K562 (cell line): ENCODE data around the gene ZNF845. TPM values are rescaled to one million over a fixed set of nuclear protein-coding genes. Genes with fewer than 3 reads are reported as not detected.
"Not testable (repeated sequence)": the region's sequence is repeated elsewhere in the genome, so short reads cannot be mapped to it uniquely, and the experiment has no call there.

Source experiments
- ATAC-seq: fragments of 200-7000 bp; cut with Tn5 transposase; 3 replicates; pipeline ENCODE4 v1.9.1; 2020; ENCODE audit warnings: moderate library complexity
- BruUV-seq: library from RNA; stranded (reverse); fragments of 400-500 nt; replicated peaks from 2 replicates; lab custom pipeline; 2021; lab: Mats Ljungman, UMichigan
- CTCF ChIA-PET: fragments of 300-600 bp; formaldehyde crosslinking; extraction: SDS; loops from one replicate; lab custom pipeline; 2021; ENCODE audit warnings: low intra/inter-chr PET ratio; lab: Yijun Ruan, JAX
- POLR2A ChIA-PET: fragments of 300-600, 350-650 bp; sonication (Branson Sonifier 250); formaldehyde crosslinking; extraction: SDS; loops from one replicate; lab custom pipeline; 2021; ENCODE audit warnings: antibody characterized with exemption, inconsistent platforms; lab: Yijun Ruan, JAX
- DNase-seq, 4 experiments: peaks; one replicate each; pipeline versions ENCODE4 v3.0.0 to v3.0.0-alpha.2; 2011 to 2018; ENCODE audit warnings: low spot score in 3 of 4, mixed read lengths in 3 of 4; ENCODE audit errors: extremely low read depth in 1 of 4
- FAIRE-seq: peaks from 2 replicates; lab custom pipeline; 2011; peaks lifted over from hg19 to GRCh38; lab: Jason Lieb, UNC
- H2AFZ ChIP-seq: 2 replicates; pipeline ENCODE4 v1.6.0; 2011; ENCODE audit warnings: low read depth, low read length, control low read depth, inconsistent platforms
- H3K27ac ChIP-seq: fragments of 200-600 bp; 3 replicates; pipeline ENCODE4 v1.8.0; 2011; ENCODE audit warnings: low read depth, mild to moderate bottlenecking, control low read depth, inconsistent platforms, low read length, moderate library complexity, mixed read lengths; ENCODE audit errors: extremely low read depth
- H3K27me3 ChIP-seq, 2 experiments: fragments of 300-600 bp in 1 of 2; 2 replicates in 1 of 2; 3 replicates in 1 of 2; pipeline versions ENCODE4 v1.6.0 to v1.8.0; 2011; ENCODE audit warnings: inconsistent platforms in 2 of 2, low read length in 2 of 2, mild to moderate bottlenecking in 1 of 2, mixed read lengths in 1 of 2, moderate library complexity in 1 of 2; ENCODE audit not compliant: control insufficient read depth in 2 of 2, insufficient read depth in 2 of 2
- H3K36me3 ChIP-seq: fragments of 300-600 bp; 3 replicates; pipeline ENCODE4 v1.8.0; 2011; ENCODE audit warnings: mild to moderate bottlenecking, low read length, inconsistent platforms; ENCODE audit not compliant: control insufficient read depth, insufficient read depth
- H3K4me1 ChIP-seq, 2 experiments: fragments of 200-600 bp in 1 of 2; replicated peaks in 1 of 2; 2 replicates in 1 of 2; 3 replicates in 1 of 2; pipeline versions ENCODE4 v1.5.1 to v1.8.0; 2011; ENCODE audit warnings: inconsistent platforms in 2 of 2, low read length in 2 of 2, mild to moderate bottlenecking in 1 of 2, mixed read lengths in 1 of 2, moderate library complexity in 1 of 2; ENCODE audit not compliant: control insufficient read depth in 2 of 2, insufficient read depth in 2 of 2
- H3K4me2 ChIP-seq: 2 replicates; pipeline ENCODE4 v1.6.1; 2011; ENCODE audit warnings: low read length, control low read depth, inconsistent platforms, mixed read lengths; ENCODE audit not compliant: insufficient read depth
- H3K4me3 ChIP-seq: fragments of 200-600 bp; sonication (generic), shearing (Covaris generic); 2 replicates; pipeline ENCODE4 v1.5.1; 2016; ENCODE audit warnings: control low read depth, inconsistent platforms
- H3K79me2 ChIP-seq: fragments of 200-600 bp; 3 replicates; pipeline ENCODE4 v1.8.0; 2011; ENCODE audit warnings: low read length, inconsistent platforms; ENCODE audit not compliant: control insufficient read depth, insufficient read depth
- H3K9ac ChIP-seq, 2 experiments: 2 replicates each; pipeline versions ENCODE4 v1.6.0 to v1.6.1; 2011; ENCODE audit warnings: low read depth in 2 of 2, low read length in 2 of 2, control low read depth in 1 of 2, inconsistent platforms in 1 of 2, mild to moderate bottlenecking in 1 of 2, mixed read lengths in 1 of 2; ENCODE audit not compliant: insufficient read depth in 1 of 2
- H3K9me1 ChIP-seq: one replicate; pipeline ENCODE4 v1.6.0; 2011; ENCODE audit warnings: inconsistent platforms, mild to moderate bottlenecking, low read length, moderate library complexity; ENCODE audit not compliant: control insufficient read depth, insufficient read depth
- H3K9me3 ChIP-seq: replicated peaks from 2 replicates; pipeline ENCODE4 v1.5.1; 2011; ENCODE audit warnings: low read depth, low read length, inconsistent platforms; ENCODE audit not compliant: control insufficient read depth, insufficient read depth
- H4K20me1 ChIP-seq: replicated peaks from 2 replicates; pipeline ENCODE4 v1.6.1; 2011; ENCODE audit warnings: low read length, inconsistent platforms, mixed read lengths; ENCODE audit not compliant: control insufficient read depth, insufficient read depth
- CBX3 ChIP-seq, 2 experiments: IDR thresholded peaks; 1 replicate in 1 of 2; 2 replicates in 1 of 2; pipeline ENCODE4 v1.6.1; 2012; ENCODE audit warnings: inconsistent platforms in 2 of 2, low read length in 2 of 2, borderline replicate concordance in 1 of 2, control low read depth in 1 of 2
- CBX5 ChIP-seq: IDR thresholded peaks from 2 replicates; pipeline ENCODE4 v1.6.1; 2014; ENCODE audit warnings: low read depth, borderline replicate concordance
- PCBP1 ChIP-seq: fragments of 200-400 bp; formaldehyde crosslinking; IDR thresholded peaks from 2 replicates; pipeline ENCODE4 v1.6.1; 2018; ENCODE audit warnings: mild to moderate bottlenecking, low read depth, low read length; ENCODE audit not compliant: poor library complexity, severe bottlenecking
- WGBS: fragments of 100-300 bp; shearing (Covaris generic); methylation state at CpG from one replicate; pipeline ENCODE4 v1.1.6; 2016; ENCODE audit warnings: low coverage, mixed read lengths; ENCODE audit not compliant: insufficient coverage; ENCODE audit errors: missing lambda C conversion rate; 5-methylcytosine and 5-hydroxymethylcytosine counted together
- in situ Hi-C: fragments of 300-500 bp; cut with MboI; formaldehyde crosslinking; loops from 4 replicates; pipeline ENCODE4 v1.15.0; 2018; ENCODE audit warnings: inconsistent platforms, mixed read lengths
- intact Hi-C: fragments of 100-400 bp; cut with micrococcal nuclease; formaldehyde crosslinking; loops from 2 replicates; pipeline ENCODE4 v1.14.2; 2022
- polyA plus RNA-seq, 8 experiments: library from polyadenylated mRNA; depleted of rRNA in 4 of 8; stranded (reverse) in 5 of 8; unstranded in 3 of 8; fragments of >200 nt; fragmentation: Nextera tagmentation in 2 of 8; fragmentation: Illumina TruSeq in 1 of 8; extraction: Ambion mirVana in 2 of 8; extraction: Trizol in 1 of 8; gene quantifications; 2 replicates each; pipeline versions ENCODE4 v1.2.1 to v1.2.3, GENCODE V29; 2011 to 2014; ENCODE audit warnings: inconsistent platforms in 1 of 8, missing spikeins in 1 of 8
- total RNA-seq, 7 experiments: library from RNA; depleted of rRNA in 6 of 7; stranded (reverse); fragments of >200 nt in 6 of 7; fragmentation: Illumina TruSeq in 2 of 7; extraction: Trizol in 2 of 7; gene quantifications; 2 replicates each; pipeline versions ENCODE4 v1.2.1 to v1.2.3, GENCODE V29; 2011 to 2021; ENCODE audit warnings: low replicate concordance in 1 of 7

Gene ZNF845
- total and polyA plus RNA-seq, 9 of the 15 experiments (the other 6 are each of a cell fraction or from before 2014, with no cell fraction given) = 1.9 to 13.2 (median 6.4) TPM

- WGBS = 1% methylated on average over 7 of the region's 7 CpGs
- FAIRE-seq = no peak
- Histone ChIP-seq H3K27ac (no peak overlapping the region), H3K9me3 (no peaks in the 10 kb centered on the region), H3K9me1 (no peaks in the 10 kb centered on the region), H4K20me1 (no peaks in the 10 kb centered on the region), H3K9ac (no peak overlapping the region), H3K79me2 (no peaks in the 10 kb centered on the region), H3K4me2 (no peak overlapping the region), H3K4me3 (no peak overlapping the region), H3K4me1 (peaks cover 0 to 4% of the 10 kb centered on the region in 2 experiments; a peak in 2 of 5 replicates), H3K27me3 (peaks cover 0 to 12% of the 10 kb centered on the region in 2 experiments; a peak in 1 of 5 replicates), H2AFZ (no peak overlapping the region), H3K36me3 (no peaks in the 10 kb centered on the region)
- intact Hi-C loops = no loop called here
- ATAC-seq = no peak
- ChIA-PET CTCF (no interaction called here), POLR2A (interaction anchor here (0.6 kb wide), 1 partner anchor 254 kb away, joined by 3 read pairs; no protein-coding TSS in a partner anchor)
- in situ Hi-C loops = no loop called here
- DNase-seq = no peak
- 0 out of 2 replicates have a peak, but pooled peaks have one; percentile 56 for TF ChIP-seq CBX5
- TF ChIP-seq PCBP1 = no peak
- peak in 1 of 2 experiments; percentile 83; a peak in 2 of 3 replicates for TF ChIP-seq CBX3 (IDR thresholded peaks at IDR 0.05; ENCODE audit: borderline replicate concordance in 1 of 2, low read length in 2 of 2)
- BruUV-seq = no TSS peak
Measured at GRCh38 chr19:53294786-53295441, 38.6 kb upstream of the ZNF845 start.

- H3K27me3 ChIP-seq, H4K20me1 ChIP-seq, POLR2A ChIA-PET, H3K9me1 ChIP-seq, BruUV-seq, H3K27ac ChIP-seq, H3K4me3 ChIP-seq, H3K4me2 ChIP-seq, H3K79me2 ChIP-seq, CTCF ChIA-PET, intact Hi-C loops, H3K9ac ChIP-seq, H3K9me3 ChIP-seq, H2AFZ ChIP-seq, in situ Hi-C loops, H3K36me3 ChIP-seq, DNase-seq, H3K4me1 ChIP-seq: not testable (repeated sequence)
- ATAC-seq (peak; percentile 32; the same call in 1 of the 3 replicates), FAIRE-seq (peak; percentile 88)
- no CpG with 5 or more reads among the region's 8 CpGs for WGBS
Measured at GRCh38 chr19:53301341-53301740, 32.2 kb upstream of the ZNF845 start.
